ENCODE results near the gene TRA2B. TPM values are rescaled to one million over a fixed set of nuclear protein-coding genes. Genes with fewer than 3 reads are reported as not detected.

The TRA2B gene
- total and polyA plus RNA-seq, 2 of the 8 experiments (the other 6 are each of a cell fraction or from before 2014, with no cell fraction given) = 206 to 274 TPM

- TF ChIP-seq CHD7 (IDR thresholded peaks at IDR 0.05; ENCODE audit: insufficient replicate concordance, low read length) = no peak
- TF ChIP-seq SP2 (IDR thresholded peaks at IDR 0.05; ENCODE audit: low read length) = no peak
- TF ChIP-seq GTF2F1 (IDR thresholded peaks at IDR 0.05; ENCODE audit: borderline replicate concordance, low read depth, low read length) = no peak
- TF ChIP-seq CHD1 (IDR thresholded peaks at IDR 0.05; ENCODE audit: low read depth, low read length) = no peak
- TF ChIP-seq NANOG (IDR thresholded peaks at IDR 0.05; ENCODE audit: insufficient read depth, low read depth, low read length, poor library complexity, severe bottlenecking) = no peak
- no peak for TF ChIP-seq JUN (IDR thresholded peaks at IDR 0.05; ENCODE audit: low read depth, low read length)
- TF ChIP-seq HDAC2 (IDR thresholded peaks at IDR 0.05; ENCODE audit: borderline replicate concordance in 1 of 2, low read depth in 2 of 2, low read length in 2 of 2) = no peak
Observed at GRCh38 chr3:185978516-185978915, 40.7 kb upstream of the TRA2B start (continued).

Measured in H1 (cell line).